Astrocyte of the hippocampus (primary cell): ENCODE data around the gene COPS4.
A peak's percentile ranks its signal among the peaks of the same experiment; 100 is the strongest.

ENCODE experiments used
- DNase-seq: peaks from one replicate; pipeline ENCODE4 v3.0.0; 2011; ENCODE audit warnings: low read depth, low spot score

Gene COPS4

GRCh38 chr4:83121246-83121645 is 86.3 kb downstream of the COPS4 start:
- DNase-seq: no peak

- peak; percentile 2 for DNase-seq
Measured at GRCh38 chr4:83124111-83124780, 89.3 kb downstream of the COPS4 start.
